HepG2 (cell line): ENCODE data around the gene TTN. TPM values are rescaled to one million over a fixed set of nuclear protein-coding genes. Genes with fewer than 3 reads are reported as not detected.

Experiments
- ARHGAP35 ChIP-seq: sonication (generic); formaldehyde crosslinking; IDR thresholded peaks from 2 replicates; pipeline ENCODE4 v1.9.0; 2022; ENCODE audit warnings: mild to moderate bottlenecking, inconsistent platforms, moderate library complexity, missing genetic modification reagents, borderline replicate concordance
- CEBPB ChIP-seq: IDR thresholded peaks from 2 replicates; pipeline ENCODE4 v1.6.1; 2011; ENCODE audit warnings: low read depth, low read length, improper control_type of control experiment, borderline replicate concordance
- CEBPG ChIP-seq: IDR thresholded peaks from 2 replicates; pipeline ENCODE4 v1.6.1; 2016
- DNMT3B ChIP-seq: conservative IDR thresholded peaks from 2 replicates; pipeline ENCODE4 v1.6.1; 2016; ENCODE audit warnings: missing biosample characterization, control low read depth
- JARID2 ChIP-seq: sonication (generic); formaldehyde crosslinking; IDR thresholded peaks from 2 replicates; pipeline ENCODE4 v1.8.1; 2023; ENCODE audit warnings: missing genetic modification reagents, inconsistent platforms; ENCODE audit not compliant: insufficient replicate concordance
- SRSF1 ChIP-seq: fragments of 200-400 bp; formaldehyde crosslinking; optimal IDR thresholded peaks from 2 replicates; pipeline ENCODE3; 2017; ENCODE audit warnings: mild to moderate bottlenecking, low read depth, low read length, moderate library complexity
- SRSF9 ChIP-seq: fragments of 200-400 bp; formaldehyde crosslinking; IDR thresholded peaks from 2 replicates; pipeline ENCODE4 v1.6.1; 2018; ENCODE audit warnings: borderline replicate concordance, mild to moderate bottlenecking, low read depth, low read length; ENCODE audit not compliant: insufficient read depth, poor library complexity, severe bottlenecking
- TFDP2 ChIP-seq: sonication (generic); formaldehyde crosslinking; IDR thresholded peaks from 2 replicates; pipeline ENCODE4 v1.4.0; 2020; ENCODE audit warnings: missing genetic modification reagents
- ZBTB4 ChIP-seq: sonication (generic); formaldehyde crosslinking; IDR thresholded peaks from 2 replicates; pipeline ENCODE4 v1.4.0; 2020; ENCODE audit warnings: missing genetic modification reagents, mild to moderate bottlenecking, borderline replicate concordance
- ZNF12 ChIP-seq: sonication (generic); formaldehyde crosslinking; IDR thresholded peaks from 2 replicates; pipeline ENCODE4 v1.5.0; 2020; ENCODE audit warnings: missing genetic modification reagents
- ZNF282 ChIP-seq: fragments of 450-650 bp; IDR thresholded peaks from 2 replicates; pipeline ENCODE4 v1.6.1; 2018; ENCODE audit not compliant: partially characterized antibody
- ZNF772 ChIP-seq: sonication (generic); formaldehyde crosslinking; IDR thresholded peaks from 2 replicates; pipeline ENCODE4 v1.5.0; 2020; ENCODE audit warnings: mild to moderate bottlenecking, missing genetic modification reagents
- ZNF775 ChIP-seq: sonication (generic); formaldehyde crosslinking; IDR thresholded peaks from 2 replicates; pipeline ENCODE4 v1.4.0; 2020; ENCODE audit warnings: missing genetic modification reagents, mild to moderate bottlenecking, moderate library complexity, borderline replicate concordance
- ZNF776 ChIP-seq: sonication (generic); formaldehyde crosslinking; IDR thresholded peaks from 2 replicates; pipeline ENCODE4 v1.4.0; 2020; ENCODE audit warnings: mild to moderate bottlenecking, missing genetic modification reagents
- ZNF782 ChIP-seq: sonication (generic); formaldehyde crosslinking; IDR thresholded peaks from 2 replicates; pipeline ENCODE4 v1.4.0; 2020; ENCODE audit warnings: missing genetic modification reagents, mild to moderate bottlenecking, borderline replicate concordance
- polyA plus RNA-seq, 8 experiments: library from polyadenylated mRNA; depleted of rRNA in 3 of 8; stranded (reverse) in 7 of 8; unstranded in 1 of 8; fragments of >200 nt; fragmentation: Illumina TruSeq in 4 of 8; extraction: Trizol in 4 of 8; gene quantifications; 2 replicates each; pipeline versions ENCODE4 v1.2.1 to v1.2.3, GENCODE V29; 2011 to 2016; ENCODE audit warnings: low read depth in 4 of 8, missing spikeins in 1 of 8, mixed read lengths in 1 of 8; ENCODE audit not compliant: insufficient read depth in 1 of 8
- total RNA-seq, 5 experiments: library from RNA; depleted of rRNA; stranded (reverse); fragments of >200 nt; fragmentation: Illumina TruSeq; extraction: Trizol; gene quantifications; 2 replicates each; pipeline ENCODE4 v1.2.3, GENCODE V29; 2016; ENCODE audit warnings: low read depth in 1 of 5
- TF ChIP-seq, protein P1 (sequence below): sonication (generic); formaldehyde crosslinking; IDR thresholded peaks from 2 replicates; pipeline ENCODE4 v1.8.0; 2022; ENCODE audit warnings: mild to moderate bottlenecking, missing genetic modification reagents, moderate library complexity
- TF ChIP-seq, protein P2 (sequence below): sonication (generic); formaldehyde crosslinking; IDR thresholded peaks from 2 replicates; pipeline ENCODE4 v1.5.0; 2020; ENCODE audit warnings: mild to moderate bottlenecking, missing genetic modification reagents, moderate library complexity
- TF ChIP-seq, protein P3 (sequence below): sonication (generic); formaldehyde crosslinking; IDR thresholded peaks from 2 replicates; pipeline ENCODE4 v1.4.0; 2020; ENCODE audit warnings: missing genetic modification reagents
- TF ChIP-seq, protein P4 (sequence below): IDR thresholded peaks from 2 replicates; pipeline ENCODE4 v1.6.1; 2012; ENCODE audit warnings: low read depth, low read length, improper control_type of control experiment

The TTN gene
- total and polyA plus RNA-seq, 2 of the 13 experiments (the other 11 are each of a cell fraction or from before 2014, with no cell fraction given) = under 0.01 TPM

GRCh38 chr2:178700922-178701342 lies 106.3 kb downstream of the TTN start (continued):
- TF ChIP-seq ZBTB4 (CRISPR knock-in tag) (no peak), SRSF1 (no peak), TFDP2 (CRISPR knock-in tag) (no peak), ZNF282 (no peak), ARHGAP35 (CRISPR knock-in tag) (no peak), DNMT3B (CRISPR knock-in tag) (no peak), JARID2 (no peak), ZNF12 (CRISPR knock-in tag) (0 out of 2 replicates have a peak, but pooled peaks have one; percentile 18), ZNF776 (CRISPR knock-in tag) (no peak), ZNF775 (CRISPR knock-in tag) (no peak), ZNF772 (CRISPR knock-in tag) (no peak), ZNF782 (CRISPR knock-in tag) (no peak), CEBPB (peak; percentile 95), CEBPG (CRISPR knock-in tag) (peak; percentile 96), SRSF9 (no peak)
- TF ChIP-seq, protein P1, sequence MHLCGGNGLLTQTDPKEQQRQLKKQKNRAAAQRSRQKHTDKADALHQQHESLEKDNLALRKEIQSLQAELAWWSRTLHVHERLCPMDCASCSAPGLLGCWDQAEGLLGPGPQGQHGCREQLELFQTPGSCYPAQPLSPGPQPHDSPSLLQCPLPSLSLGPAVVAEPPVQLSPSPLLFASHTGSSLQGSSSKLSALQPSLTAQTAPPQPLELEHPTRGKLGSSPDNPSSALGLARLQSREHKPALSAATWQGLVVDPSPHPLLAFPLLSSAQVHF = no peak
- TF ChIP-seq, protein P2, sequence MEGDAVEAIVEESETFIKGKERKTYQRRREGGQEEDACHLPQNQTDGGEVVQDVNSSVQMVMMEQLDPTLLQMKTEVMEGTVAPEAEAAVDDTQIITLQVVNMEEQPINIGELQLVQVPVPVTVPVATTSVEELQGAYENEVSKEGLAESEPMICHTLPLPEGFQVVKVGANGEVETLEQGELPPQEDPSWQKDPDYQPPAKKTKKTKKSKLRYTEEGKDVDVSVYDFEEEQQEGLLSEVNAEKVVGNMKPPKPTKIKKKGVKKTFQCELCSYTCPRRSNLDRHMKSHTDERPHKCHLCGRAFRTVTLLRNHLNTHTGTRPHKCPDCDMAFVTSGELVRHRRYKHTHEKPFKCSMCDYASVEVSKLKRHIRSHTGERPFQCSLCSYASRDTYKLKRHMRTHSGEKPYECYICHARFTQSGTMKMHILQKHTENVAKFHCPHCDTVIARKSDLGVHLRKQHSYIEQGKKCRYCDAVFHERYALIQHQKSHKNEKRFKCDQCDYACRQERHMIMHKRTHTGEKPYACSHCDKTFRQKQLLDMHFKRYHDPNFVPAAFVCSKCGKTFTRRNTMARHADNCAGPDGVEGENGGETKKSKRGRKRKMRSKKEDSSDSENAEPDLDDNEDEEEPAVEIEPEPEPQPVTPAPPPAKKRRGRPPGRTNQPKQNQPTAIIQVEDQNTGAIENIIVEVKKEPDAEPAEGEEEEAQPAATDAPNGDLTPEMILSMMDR (CRISPR knock-in tag) = peak; percentile 77
- TF ChIP-seq, protein P3, sequence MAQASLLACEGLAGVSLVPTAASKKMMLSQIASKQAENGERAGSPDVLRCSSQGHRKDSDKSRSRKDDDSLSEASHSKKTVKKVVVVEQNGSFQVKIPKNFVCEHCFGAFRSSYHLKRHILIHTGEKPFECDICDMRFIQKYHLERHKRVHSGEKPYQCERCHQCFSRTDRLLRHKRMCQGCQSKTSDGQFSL (CRISPR knock-in tag) = no peak
- TF ChIP-seq, protein P4, sequence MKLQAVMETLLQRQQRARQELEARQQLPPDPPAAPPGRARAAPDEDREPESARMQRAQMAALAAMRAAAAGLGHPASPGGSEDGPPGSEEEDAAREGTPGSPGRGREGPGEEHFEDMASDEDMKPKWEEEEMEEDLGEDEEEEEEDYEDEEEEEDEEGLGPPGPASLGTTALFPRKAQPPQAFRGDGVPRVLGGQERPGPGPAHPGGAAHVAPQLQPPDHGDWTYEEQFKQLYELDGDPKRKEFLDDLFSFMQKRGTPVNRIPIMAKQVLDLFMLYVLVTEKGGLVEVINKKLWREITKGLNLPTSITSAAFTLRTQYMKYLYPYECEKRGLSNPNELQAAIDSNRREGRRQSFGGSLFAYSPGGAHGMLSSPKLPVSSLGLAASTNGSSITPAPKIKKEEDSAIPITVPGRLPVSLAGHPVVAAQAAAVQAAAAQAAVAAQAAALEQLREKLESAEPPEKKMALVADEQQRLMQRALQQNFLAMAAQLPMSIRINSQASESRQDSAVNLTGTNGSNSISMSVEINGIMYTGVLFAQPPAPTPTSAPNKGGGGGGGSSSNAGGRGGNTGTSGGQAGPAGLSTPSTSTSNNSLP = 0 out of 2 replicates have a peak, but pooled peaks have one; percentile 37
